ENCODE results near the gene HLCS.

Gene HLCS

GRCh38 chr21:36724660-36725059 is 241.8 kb downstream of the HLCS start:
- no peaks in the 10 kb centered on the region for H3K4me1 ChIP-seq (ENCODE audit: low read length)
- H3K36me3 ChIP-seq (replicated peaks; ENCODE audit: insufficient read depth, low read length): no peaks in the 10 kb centered on the region
- no peak overlapping the region for H2AFZ ChIP-seq (ENCODE audit: low read length)
- no peak overlapping the region for H3K4me2 ChIP-seq (ENCODE audit: low read depth, low read length)
- no peak overlapping the region for H3K27ac ChIP-seq (ENCODE audit: low read length)
- no peaks in the 10 kb centered on the region for H3K9me3 ChIP-seq (replicated peaks; ENCODE audit: insufficient read depth, low read length)
- no peaks in the 10 kb centered on the region for H3K79me2 ChIP-seq (ENCODE audit: low read length)
- H3K4me3 ChIP-seq (ENCODE audit: low read length): no peak overlapping the region
- no peak for DNase-seq
- H3K9me2 ChIP-seq (replicated peaks; ENCODE audit: insufficient read depth, low read length): no peaks in the 10 kb centered on the region
- peaks cover 19% of the 10 kb centered on the region for H3K27me3 ChIP-seq (replicated peaks; ENCODE audit: insufficient read depth, low read length)
- TF ChIP-seq EZH2phosphoT487 (IDR thresholded peaks at IDR 0.05; ENCODE audit: low read length) (no peak), EZH2 (optimal IDR thresholded peaks at IDR 0.05; ENCODE audit: low read depth, low read length) (no peak)
- TF ChIP-seq, protein P1, sequence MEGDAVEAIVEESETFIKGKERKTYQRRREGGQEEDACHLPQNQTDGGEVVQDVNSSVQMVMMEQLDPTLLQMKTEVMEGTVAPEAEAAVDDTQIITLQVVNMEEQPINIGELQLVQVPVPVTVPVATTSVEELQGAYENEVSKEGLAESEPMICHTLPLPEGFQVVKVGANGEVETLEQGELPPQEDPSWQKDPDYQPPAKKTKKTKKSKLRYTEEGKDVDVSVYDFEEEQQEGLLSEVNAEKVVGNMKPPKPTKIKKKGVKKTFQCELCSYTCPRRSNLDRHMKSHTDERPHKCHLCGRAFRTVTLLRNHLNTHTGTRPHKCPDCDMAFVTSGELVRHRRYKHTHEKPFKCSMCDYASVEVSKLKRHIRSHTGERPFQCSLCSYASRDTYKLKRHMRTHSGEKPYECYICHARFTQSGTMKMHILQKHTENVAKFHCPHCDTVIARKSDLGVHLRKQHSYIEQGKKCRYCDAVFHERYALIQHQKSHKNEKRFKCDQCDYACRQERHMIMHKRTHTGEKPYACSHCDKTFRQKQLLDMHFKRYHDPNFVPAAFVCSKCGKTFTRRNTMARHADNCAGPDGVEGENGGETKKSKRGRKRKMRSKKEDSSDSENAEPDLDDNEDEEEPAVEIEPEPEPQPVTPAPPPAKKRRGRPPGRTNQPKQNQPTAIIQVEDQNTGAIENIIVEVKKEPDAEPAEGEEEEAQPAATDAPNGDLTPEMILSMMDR (IDR thresholded peaks at IDR 0.05; ENCODE audit: low read length): no peak
- H3K9ac ChIP-seq (ENCODE audit: low read length): no peak overlapping the region
- no peaks in the 10 kb centered on the region for H4K20me1 ChIP-seq (ENCODE audit: insufficient read depth, low read length)
- H3F3A ChIP-seq (ENCODE audit: insufficient read depth, low read length): no peaks in the 10 kb centered on the region

GRCh38 chr21:36723371-36723881 is 243.0 kb downstream of the HLCS start:
- Histone ChIP-seq H3K9ac (ENCODE audit: low read length) (no peak overlapping the region), H3K9me3 (replicated peaks; ENCODE audit: insufficient read depth, low read length) (no peaks in the 10 kb centered on the region), H3K27me3 (replicated peaks; ENCODE audit: insufficient read depth, low read length) (peaks cover 7% of the 10 kb centered on the region; the same call in 1 of the 2 replicates), H3K79me2 (ENCODE audit: low read length) (no peaks in the 10 kb centered on the region), H4K20me1 (ENCODE audit: insufficient read depth, low read length) (no peaks in the 10 kb centered on the region), H3K9me2 (replicated peaks; ENCODE audit: insufficient read depth, low read length) (no peaks in the 10 kb centered on the region), H2AFZ (ENCODE audit: low read length) (no peak overlapping the region), H3K27ac (ENCODE audit: low read length) (no peak overlapping the region), H3F3A (ENCODE audit: insufficient read depth, low read length) (no peaks in the 10 kb centered on the region), H3K4me2 (ENCODE audit: low read depth, low read length) (no peak overlapping the region), H3K4me1 (ENCODE audit: low read length) (no peaks in the 10 kb centered on the region), H3K36me3 (replicated peaks; ENCODE audit: insufficient read depth, low read length) (no peaks in the 10 kb centered on the region), H3K4me3 (ENCODE audit: low read length) (no peak overlapping the region)
- no peak for TF ChIP-seq EZH2phosphoT487 (IDR thresholded peaks at IDR 0.05; ENCODE audit: low read length)
- no peak for TF ChIP-seq EZH2 (optimal IDR thresholded peaks at IDR 0.05; ENCODE audit: low read depth, low read length)
- TF ChIP-seq, protein P1 (IDR thresholded peaks at IDR 0.05; ENCODE audit: low read length): no peak
- DNase-seq: no peak

DNA sequence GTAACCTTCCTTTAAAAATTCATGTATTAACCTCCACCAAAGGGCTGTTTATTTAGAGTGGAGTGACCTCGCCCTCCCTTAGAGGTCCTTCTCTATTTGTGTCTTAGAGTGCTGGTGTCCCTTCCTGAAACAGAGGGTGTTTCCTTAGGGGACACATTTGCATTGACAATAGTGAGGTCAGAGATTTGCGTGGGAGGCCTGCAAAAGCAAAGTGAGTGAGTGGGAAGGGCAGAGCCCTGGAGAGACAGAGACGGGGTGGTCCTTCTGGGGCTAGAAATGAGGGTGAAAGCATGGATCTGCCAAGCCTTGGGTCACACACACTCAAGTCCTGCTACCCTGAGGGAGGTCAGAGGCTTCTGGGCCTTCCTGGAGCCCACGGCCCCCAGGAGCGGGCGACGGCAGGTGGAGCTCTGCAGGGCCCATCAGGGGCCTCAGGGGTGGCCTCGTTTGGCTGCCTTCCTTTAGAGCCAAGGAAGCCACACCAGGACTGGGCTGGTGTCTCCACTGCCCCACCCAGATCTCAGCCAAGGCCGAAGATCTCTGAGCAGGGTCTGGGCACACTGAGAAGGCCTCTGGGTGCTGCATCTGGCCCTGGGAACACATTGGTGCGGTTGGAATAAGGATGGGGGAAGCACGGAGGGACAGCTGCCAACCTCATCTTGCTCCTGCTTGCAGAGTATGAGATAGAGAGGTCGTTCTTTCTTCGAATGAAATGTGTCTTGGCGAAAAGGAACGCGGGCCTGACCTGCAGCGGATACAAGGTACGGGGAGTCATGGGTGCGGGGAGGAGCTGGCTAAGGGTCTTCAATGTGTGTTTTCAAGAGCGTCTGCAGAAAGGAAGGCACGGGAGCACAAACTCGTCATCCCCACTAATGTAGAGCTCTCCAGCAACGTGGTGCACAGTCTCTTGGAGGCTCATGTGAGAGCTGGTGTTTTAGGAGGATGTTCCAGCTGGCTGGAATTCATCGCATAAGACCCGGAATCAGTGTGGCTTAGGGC is 243.8 kb downstream of the HLCS start:
- no peaks in the 10 kb centered on the region for H4K20me1 ChIP-seq (ENCODE audit: insufficient read depth, low read length)
- H3K4me3 ChIP-seq (ENCODE audit: low read length): no peak overlapping the region
- H3K9me2 ChIP-seq (replicated peaks; ENCODE audit: insufficient read depth, low read length): no peaks in the 10 kb centered on the region
- no peak for DNase-seq
- H2AFZ ChIP-seq (ENCODE audit: low read length): no peak overlapping the region
- H3K4me2 ChIP-seq (ENCODE audit: low read depth, low read length): no peak overlapping the region
- H3F3A ChIP-seq (ENCODE audit: insufficient read depth, low read length): no peaks in the 10 kb centered on the region
- H3K4me1 ChIP-seq (ENCODE audit: low read length): no peaks in the 10 kb centered on the region
- no peaks in the 10 kb centered on the region for H3K79me2 ChIP-seq (ENCODE audit: low read length)
- H3K27ac ChIP-seq (ENCODE audit: low read length): no peak overlapping the region
- no peaks in the 10 kb centered on the region for H3K9me3 ChIP-seq (replicated peaks; ENCODE audit: insufficient read depth, low read length)
- no peak overlapping the region for H3K9ac ChIP-seq (ENCODE audit: low read length)
- TF ChIP-seq, protein P1 (IDR thresholded peaks at IDR 0.05; ENCODE audit: low read length): no peak
- no peak for TF ChIP-seq EZH2phosphoT487 (IDR thresholded peaks at IDR 0.05; ENCODE audit: low read length)
- no peak for TF ChIP-seq EZH2 (optimal IDR thresholded peaks at IDR 0.05; ENCODE audit: low read depth, low read length)
- H3K36me3 ChIP-seq (replicated peaks; ENCODE audit: insufficient read depth, low read length): no peaks in the 10 kb centered on the region
- H3K27me3 ChIP-seq (replicated peaks; ENCODE audit: insufficient read depth, low read length): no peaks in the 10 kb centered on the region
